Duodenal mucosa (tissue), 2 donors: ENCODE results near the gene ARHGAP40.

Source experiments
- H3K27ac ChIP-seq: one replicate; pipeline ENCODE4 v1.7.0; 2013; ENCODE audit warnings: low read depth, low read length
- H3K27me3 ChIP-seq, 2 donors: one replicate each; pipeline ENCODE4 v1.7.0; 2013; ENCODE audit warnings: low read length in 2 of 2, control low read depth in 1 of 2; ENCODE audit not compliant: insufficient read depth in 2 of 2, control insufficient read depth in 1 of 2
- H3K36me3 ChIP-seq, 2 donors: one replicate each; pipeline ENCODE4 v1.7.0; 2013; ENCODE audit warnings: low read length in 2 of 2, control low read depth in 1 of 2; ENCODE audit not compliant: insufficient read depth in 2 of 2, control insufficient read depth in 1 of 2
- H3K4me1 ChIP-seq, 2 donors: one replicate each; pipeline ENCODE4 v1.7.0; 2013; ENCODE audit warnings: low read length in 2 of 2, control low read depth in 1 of 2; ENCODE audit not compliant: insufficient read depth in 2 of 2, control insufficient read depth in 1 of 2
- H3K4me3 ChIP-seq, 2 donors: one replicate each; pipeline ENCODE4 v1.7.0; 2013; ENCODE audit warnings: low read length in 2 of 2, low read depth in 1 of 2
- H3K9ac ChIP-seq, 2 donors: one replicate each; pipeline ENCODE4 v1.7.0; 2013; ENCODE audit warnings: low read length in 2 of 2, low read depth in 1 of 2
- H3K9me3 ChIP-seq, 2 donors: one replicate each; pipeline ENCODE4 v1.7.0; 2013; ENCODE audit warnings: low read length in 2 of 2, control low read depth in 1 of 2; ENCODE audit not compliant: control insufficient read depth in 1 of 2

Gene ARHGAP40

GRCh38 chr20:38629979-38630378 lies 28.4 kb downstream of the ARHGAP40 start:
- Histone ChIP-seq H3K4me1 (no peaks in the 10 kb centered on the region), H3K4me3 (no peak overlapping the region), H3K9ac (no peak overlapping the region), H3K27ac (no peak overlapping the region), H3K27me3 (no peaks in the 10 kb centered on the region), H3K36me3 (no peaks in the 10 kb centered on the region), H3K9me3 (no peaks in the 10 kb centered on the region)

DNA sequence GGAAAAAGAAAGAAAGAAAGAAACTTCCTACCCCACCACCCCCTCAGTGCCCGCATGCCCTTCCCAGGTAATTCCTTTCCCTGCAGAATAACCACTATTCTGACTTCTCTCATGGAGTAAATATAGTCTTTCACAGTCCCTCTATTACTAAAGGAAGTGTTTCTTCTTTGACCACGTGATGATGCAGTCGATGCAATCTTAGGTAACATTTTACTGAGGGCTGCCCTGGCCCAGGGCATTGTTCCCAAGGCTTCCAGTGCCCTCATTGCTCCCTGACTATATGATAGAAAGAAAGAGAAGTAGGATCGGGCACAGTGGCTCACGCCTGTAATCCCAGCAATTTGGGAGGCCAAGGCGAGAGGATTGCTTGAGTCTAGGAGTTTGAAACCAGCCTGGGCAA lies 29.1 kb downstream of the ARHGAP40 start:
- Histone ChIP-seq H3K36me3 (no peaks in the 10 kb centered on the region), H3K4me1 (no peaks in the 10 kb centered on the region), H3K27ac (no peak overlapping the region), H3K9ac (no peak overlapping the region), H3K9me3 (no peaks in the 10 kb centered on the region), H3K4me3 (no peak overlapping the region), H3K27me3 (no peaks in the 10 kb centered on the region)

- no peak overlapping the region for H3K9ac ChIP-seq
- no peaks in the 10 kb centered on the region for H3K27me3 ChIP-seq
These were observed 29.8 kb downstream of the ARHGAP40 start for GRCh38 chr20:38631155-38632022.

GRCh38 chr20:38633577-38634093 lies 32.0 kb downstream of the ARHGAP40 start:
- H3K4me3 ChIP-seq, result no peak overlapping the region
- H3K9me3 ChIP-seq, result no peaks in the 10 kb centered on the region
- no peaks in the 10 kb centered on the region for H3K4me1 ChIP-seq
- H3K36me3 ChIP-seq, result no peaks in the 10 kb centered on the region
- H3K27me3 ChIP-seq, result no peaks in the 10 kb centered on the region
- H3K27ac ChIP-seq, result no peak overlapping the region
- no peak overlapping the region for H3K9ac ChIP-seq

More at GRCh38 chr20:38631155-38632022, 29.8 kb downstream of the ARHGAP40 start:
- Histone ChIP-seq H3K27ac (no peak overlapping the region), H3K9me3 (no peaks in the 10 kb centered on the region), H3K4me1 (no peaks in the 10 kb centered on the region), H3K4me3 (no peak overlapping the region), H3K36me3 (no peaks in the 10 kb centered on the region)

GRCh38 chr20:38635721-38636288 lies 34.2 kb downstream of the ARHGAP40 start:
- Histone ChIP-seq H3K27me3 (peaks cover 0 to 3% of the 10 kb centered on the region in 2 donors), H3K36me3 (no peaks in the 10 kb centered on the region), H3K9ac (no peak overlapping the region), H3K27ac (no peak overlapping the region), H3K4me3 (no peak overlapping the region), H3K4me1 (no peaks in the 10 kb centered on the region), H3K9me3 (no peaks in the 10 kb centered on the region)

DNA sequence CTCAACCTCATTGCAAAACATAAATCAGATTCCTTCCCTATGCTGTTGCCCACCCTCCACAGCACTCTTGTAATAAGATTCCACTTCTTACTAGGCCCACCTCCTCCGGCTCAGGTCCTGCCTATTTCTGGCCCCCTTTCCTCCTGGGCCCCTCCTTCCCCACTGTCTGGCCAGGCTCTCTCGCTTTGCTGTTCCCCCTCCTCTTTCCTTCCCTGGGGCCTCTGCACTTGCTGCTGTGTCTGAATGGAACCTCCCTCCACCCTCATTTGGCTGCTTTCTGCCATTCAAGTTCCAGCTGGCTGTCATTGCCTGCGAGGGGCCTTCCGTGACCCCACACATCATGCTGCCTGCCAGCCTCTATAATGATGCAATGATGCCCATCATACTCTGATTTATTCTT lies 38.9 kb downstream of the ARHGAP40 start:
- no peak overlapping the region for H3K27ac ChIP-seq
- no peak overlapping the region for H3K9ac ChIP-seq
- peaks cover 10 to 26% of the 10 kb centered on the region in 2 donors for H3K27me3 ChIP-seq
- H3K9me3 ChIP-seq, result no peaks in the 10 kb centered on the region
- H3K36me3 ChIP-seq, result no peaks in the 10 kb centered on the region
- no peak overlapping the region for H3K4me3 ChIP-seq
- no peaks in the 10 kb centered on the region for H3K4me1 ChIP-seq

GRCh38 chr20:38642498-38642897 lies 40.9 kb downstream of the ARHGAP40 start:
- Histone ChIP-seq H3K36me3 (no peaks in the 10 kb centered on the region), H3K4me1 (peaks cover 4 to 5% of the 10 kb centered on the region in 2 donors), H3K27ac (no peak overlapping the region), H3K4me3 (no peak overlapping the region), H3K9ac (no peak overlapping the region), H3K27me3 (peaks cover 22 to 32% of the 10 kb centered on the region in 2 donors), H3K9me3 (no peaks in the 10 kb centered on the region)

GRCh38 chr20:38644588-38645260 lies 43.1 kb downstream of the ARHGAP40 start:
- Histone ChIP-seq H3K9me3 (no peaks in the 10 kb centered on the region), H3K27ac (no peak overlapping the region), H3K36me3 (no peaks in the 10 kb centered on the region), H3K4me3 (no peak overlapping the region), H3K9ac (no peak overlapping the region), H3K4me1 (peaks cover 4 to 5% of the 10 kb centered on the region in 2 donors), H3K27me3 (peaks cover 26 to 34% of the 10 kb centered on the region in 2 donors)

- H3K9ac ChIP-seq, result no peak overlapping the region
- no peaks in the 10 kb centered on the region for H3K36me3 ChIP-seq
- no peaks in the 10 kb centered on the region for H3K9me3 ChIP-seq
- no peak overlapping the region for H3K27ac ChIP-seq
- H3K4me1 ChIP-seq, result peaks cover 4 to 5% of the 10 kb centered on the region in 2 donors
- no peak overlapping the region for H3K4me3 ChIP-seq
- peaks cover 26 to 33% of the 10 kb centered on the region in 2 donors for H3K27me3 ChIP-seq
These were observed 43.7 kb downstream of the ARHGAP40 start for GRCh38 chr20:38645351-38645750.
